ENCODE measurements around the gene B4GALT1.

Gene B4GALT1

GRCh38 chr9:33198165-33198564 lies 31.0 kb upstream of the B4GALT1 start:
- no peak overlapping the region for H3K4me3 ChIP-seq (ENCODE audit: low read depth, low read length)
- no peak for TF ChIP-seq CTCF (IDR thresholded peaks at IDR 0.05; ENCODE audit: borderline replicate concordance, insufficient read depth, low read depth, low read length)

- H3K4me3 ChIP-seq (ENCODE audit: low read depth, low read length), result no peak overlapping the region
- TF ChIP-seq CTCF (IDR thresholded peaks at IDR 0.05; ENCODE audit: borderline replicate concordance, insufficient read depth, low read depth, low read length), result no peak
Measured at GRCh38 chr9:33197279-33198152, 30.4 kb upstream of the B4GALT1 start.

- no peak for TF ChIP-seq CTCF (IDR thresholded peaks at IDR 0.05; ENCODE audit: borderline replicate concordance, insufficient read depth, low read depth, low read length)
Measured at GRCh38 chr9:33196736-33197135, 29.6 kb upstream of the B4GALT1 start.

GRCh38 chr9:33193818-33194217 lies 26.7 kb upstream of the B4GALT1 start:
- no peak for TF ChIP-seq CTCF (IDR thresholded peaks at IDR 0.05; ENCODE audit: borderline replicate concordance, insufficient read depth, low read depth, low read length)
- no peak overlapping the region for H3K4me3 ChIP-seq (ENCODE audit: low read depth, low read length)

More at GRCh38 chr9:33196736-33197135, 29.6 kb upstream of the B4GALT1 start:
- no peak overlapping the region for H3K4me3 ChIP-seq (ENCODE audit: low read depth, low read length)

- TF ChIP-seq CTCF (IDR thresholded peaks at IDR 0.05; ENCODE audit: borderline replicate concordance, insufficient read depth, low read depth, low read length), result no peak
- H3K4me3 ChIP-seq (ENCODE audit: low read depth, low read length), result no peak overlapping the region
Measured at GRCh38 chr9:33192493-33193255, 25.5 kb upstream of the B4GALT1 start.

- TF ChIP-seq CTCF (IDR thresholded peaks at IDR 0.05; ENCODE audit: borderline replicate concordance, insufficient read depth, low read depth, low read length), result no peak
- no peak overlapping the region for H3K4me3 ChIP-seq (ENCODE audit: low read depth, low read length)
Measured at GRCh38 chr9:33190021-33190705, 23.0 kb upstream of the B4GALT1 start.

Data from GM12875 (cell line).